Activated naive CD8-positive, alpha-beta T cell treated with anti-CD3 and anti-CD28 coated beads, Interleukin-2, amount 50 U/mL, for 16 hours (primary cell): Measurements from ENCODE around the gene MAP3K10.
"Not testable (repeated sequence)": the region's sequence is repeated elsewhere in the genome, so short reads cannot be mapped to it uniquely, and the experiment has no call there.

Source experiments
- DNase-seq: peaks from one replicate; pipeline ENCODE4 v3.0.0-alpha.2; 2020; ENCODE audit warnings: low read depth, low spot score

Gene MAP3K10

GRCh38 chr19:40216777-40217026, 25.5 kb downstream of the MAP3K10 start:
- no peak for DNase-seq

DNA sequence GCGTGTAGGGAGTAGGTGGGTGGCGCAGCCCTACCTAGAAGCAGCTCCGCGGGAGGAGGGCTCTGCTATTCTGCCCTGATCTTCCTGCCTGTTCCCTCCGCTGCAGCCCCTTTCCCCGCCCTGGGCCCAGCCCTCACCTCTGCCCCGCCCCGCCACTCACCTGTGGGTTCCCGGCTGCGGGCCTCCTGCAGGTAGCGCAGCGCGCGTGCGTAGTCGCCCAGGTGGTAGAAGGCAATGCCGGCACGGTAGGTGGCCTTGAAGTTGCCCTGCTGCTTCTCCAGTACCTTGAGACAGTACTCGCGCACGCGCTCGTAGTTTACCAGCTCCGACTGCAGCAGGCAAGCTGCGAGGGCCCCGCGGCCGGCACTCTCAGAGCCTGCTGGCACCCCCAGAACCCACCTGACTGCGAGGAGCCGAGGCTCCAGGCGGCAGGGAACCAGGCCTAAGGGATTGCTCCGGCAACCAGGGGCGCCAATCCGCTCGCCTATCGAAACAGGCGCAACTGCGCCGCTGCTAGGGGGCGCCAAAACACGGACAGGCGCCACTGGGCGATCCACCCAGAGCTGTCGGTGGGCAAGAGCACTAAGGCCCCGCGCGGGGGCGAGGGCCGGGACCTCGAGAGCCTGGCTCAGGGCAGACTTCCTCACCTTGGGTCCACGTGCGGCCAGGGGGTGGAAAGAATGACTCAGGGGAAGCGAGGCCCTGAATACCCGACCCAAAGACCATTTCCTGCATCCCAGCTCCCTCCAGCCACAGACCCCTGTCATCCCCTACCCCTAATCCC, 26.0 kb downstream of the MAP3K10 start:
- DNase-seq, result no peak

- no peak for DNase-seq
Measured at GRCh38 chr19:40217934-40218890, 27.0 kb downstream of the MAP3K10 start, which contains the start of gene TTC9B. TSS of gene TTC9B (minus strand) at chr19:40218384. CDS start at chr19:40218381, 3 bp downstream.

GRCh38 chr19:40219029-40219428, 27.8 kb downstream of the MAP3K10 start:
- not testable (repeated sequence) for DNase-seq

DNA sequence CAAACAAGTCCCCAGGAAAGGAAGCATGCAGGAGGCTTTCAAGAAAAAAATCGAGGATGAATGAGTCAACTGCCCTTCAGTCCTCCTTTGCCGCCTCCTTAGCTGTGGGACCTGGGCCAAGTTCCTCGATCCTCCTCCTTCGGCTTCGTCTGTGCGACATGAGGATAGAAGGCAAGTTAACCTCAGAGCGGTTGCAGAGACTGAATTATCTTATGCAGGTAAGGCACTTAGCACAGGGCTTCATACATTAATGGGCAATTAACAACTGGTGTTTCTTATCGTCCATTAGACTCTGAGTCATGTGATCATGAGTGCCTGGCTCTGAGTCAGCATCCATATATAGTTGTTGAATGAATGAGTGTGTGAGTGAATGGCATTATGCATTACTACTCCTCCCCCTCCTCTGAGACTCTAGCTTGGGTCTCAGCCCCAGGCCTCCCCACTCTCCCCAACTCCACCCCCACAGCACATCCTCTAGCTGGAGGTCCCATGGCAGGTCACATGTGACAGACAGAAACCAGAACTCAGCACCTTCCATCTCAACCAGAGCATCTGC, 28.6 kb downstream of the MAP3K10 start:
- no peak for DNase-seq

GRCh38 chr19:40220674-40221073, 29.4 kb downstream of the MAP3K10 start:
- no peak for DNase-seq

- peak; percentile 55 for DNase-seq
Measured at GRCh38 chr19:40221858-40222619, 30.8 kb downstream of the MAP3K10 start.

DNA sequence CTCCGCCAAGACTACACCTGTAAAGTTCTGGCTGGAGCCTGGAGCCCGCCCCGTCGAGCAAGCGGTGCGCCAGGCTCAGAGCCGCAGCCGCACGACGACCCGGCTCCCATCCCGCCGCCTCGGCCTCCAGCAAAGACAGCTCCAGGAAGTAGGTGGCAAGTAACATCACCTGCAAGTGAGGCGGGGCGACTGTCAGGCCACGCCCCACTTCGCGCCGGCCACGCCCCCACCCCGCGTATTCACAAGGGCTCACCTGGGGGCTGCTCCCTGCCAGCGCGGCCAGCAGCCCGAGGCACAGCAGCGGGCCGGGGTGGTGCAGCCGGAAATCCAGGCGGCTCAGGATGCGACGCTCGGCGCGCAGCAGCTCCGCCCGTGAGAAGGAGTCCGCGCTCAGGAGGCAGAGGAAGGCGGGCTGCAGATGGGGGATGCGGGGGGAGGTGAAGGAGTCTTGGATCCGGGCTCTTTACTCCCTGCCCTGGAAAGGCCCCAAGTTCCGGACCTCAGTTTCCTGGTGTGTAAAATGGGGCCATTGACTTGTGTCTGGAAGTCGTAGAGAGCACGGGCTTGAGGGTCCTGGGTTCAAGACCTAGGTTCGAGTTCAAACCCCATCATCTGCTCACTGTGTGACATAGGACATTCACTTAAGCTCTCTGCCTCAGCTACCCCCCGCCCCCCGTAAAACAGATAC, 32.1 kb downstream of the MAP3K10 start:
- DNase-seq, result no peak

- DNase-seq, result no peak
Measured at GRCh38 chr19:40224342-40225150, 33.3 kb downstream of the MAP3K10 start.

- no peak for DNase-seq
Measured at GRCh38 chr19:40225440-40226305, 34.4 kb downstream of the MAP3K10 start.

GRCh38 chr19:40228346-40228745, 37.1 kb downstream of the MAP3K10 start:
- DNase-seq, result no peak

- no peak for DNase-seq
Measured at GRCh38 chr19:40228863-40229262, 37.6 kb downstream of the MAP3K10 start.

- DNase-seq, result no peak
Measured at GRCh38 chr19:40229484-40229883, 38.3 kb downstream of the MAP3K10 start.

- no peak for DNase-seq
Measured at GRCh38 chr19:40229926-40230417, 38.7 kb downstream of the MAP3K10 start.

DNA sequence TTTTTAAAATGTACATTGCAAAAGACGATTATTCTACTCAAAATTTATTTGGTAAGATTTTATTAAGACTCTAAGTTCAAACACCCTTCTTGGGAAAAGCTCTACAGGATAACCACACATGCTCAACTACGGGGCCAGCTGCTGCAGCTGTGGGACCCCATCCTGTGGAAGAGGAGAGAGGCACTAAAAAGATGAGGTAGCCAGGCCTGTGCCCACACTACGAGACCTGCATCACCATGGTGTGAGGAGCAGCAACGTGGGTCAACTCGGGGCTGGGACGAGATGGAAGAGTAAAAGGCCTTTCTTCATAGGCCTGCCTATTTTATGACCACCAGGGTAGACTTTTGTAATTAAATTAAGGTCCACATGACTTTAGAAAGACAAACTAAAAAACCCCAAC, 39.8 kb downstream of the MAP3K10 start:
- DNase-seq, result no peak

DNA sequence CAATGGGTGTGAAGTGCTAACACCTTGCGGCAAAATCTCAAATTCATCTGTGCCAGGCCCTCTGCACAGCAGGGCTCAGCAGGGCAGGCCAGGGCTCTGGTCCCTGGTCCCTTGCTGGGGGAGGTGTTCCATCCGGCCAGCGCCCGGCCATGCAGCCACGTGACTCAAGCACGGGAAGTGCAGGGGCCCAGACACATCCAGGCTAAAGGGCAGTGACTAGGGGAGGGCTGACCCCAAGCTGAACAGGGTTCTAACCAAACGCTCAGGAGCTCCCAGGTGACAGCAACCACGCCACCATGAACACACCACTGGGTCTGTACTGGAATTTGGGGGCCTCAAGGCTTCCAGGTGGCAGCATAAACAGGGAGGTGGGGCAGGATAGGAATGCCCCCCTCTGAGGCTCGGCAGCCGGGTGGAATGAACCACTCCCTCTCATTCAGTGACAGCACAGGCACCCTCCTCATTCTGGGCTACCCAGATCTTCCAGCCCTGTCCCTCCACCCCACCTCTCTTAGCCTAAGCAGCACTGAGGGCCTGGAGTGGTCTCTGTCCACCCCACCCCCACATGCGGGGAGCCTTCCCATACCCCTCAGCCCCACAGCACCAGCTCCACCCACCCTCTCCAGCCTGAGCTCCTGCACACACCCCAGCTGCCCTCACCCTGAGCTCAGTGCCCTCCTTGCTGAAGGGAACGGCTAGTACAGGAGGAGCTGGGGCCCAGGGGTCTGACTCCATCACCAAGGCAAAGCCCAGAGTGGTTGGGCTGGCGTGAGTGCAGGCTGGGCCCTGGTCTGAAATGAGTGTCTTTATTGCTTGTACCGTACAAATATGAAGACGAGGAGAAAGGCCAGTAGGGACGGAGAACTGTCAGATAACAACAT, 40.6 kb downstream of the MAP3K10 start:
- DNase-seq, result no peak

- DNase-seq, result no peak
Measured at GRCh38 chr19:40232479-40232878, 41.3 kb downstream of the MAP3K10 start.
